T1000 (cell line): Measurements from ENCODE around the gene RPH3AL.

Experiments used
- DNase-seq: peaks from one replicate; lab custom pipeline; 2025; ENCODE audit warnings: mixed read lengths; lab: John Stamatoyannopoulos, UW

RPH3AL gene

GRCh38 chr17:336110-337021, 16.2 kb downstream of the RPH3AL start:
- DNase-seq = no peak

GRCh38 chr17:335691-336090, 16.9 kb downstream of the RPH3AL start:
- DNase-seq = no peak

GRCh38 chr17:334974-335481, 17.6 kb downstream of the RPH3AL start:
- no peak for DNase-seq

- no peak for DNase-seq
Observed at GRCh38 chr17:333626-334396, 18.8 kb downstream of the RPH3AL start.

GRCh38 chr17:332558-333322, 19.9 kb downstream of the RPH3AL start:
- DNase-seq = no peak

GRCh38 chr17:332023-332422, 20.6 kb downstream of the RPH3AL start:
- no peak for DNase-seq

GRCh38 chr17:330993-331701, 21.5 kb downstream of the RPH3AL start:
- DNase-seq = no peak

GRCh38 chr17:329784-330420, 22.7 kb downstream of the RPH3AL start:
- no peak for DNase-seq

GRCh38 chr17:327971-328370, 24.6 kb downstream of the RPH3AL start:
- DNase-seq = no peak

GRCh38 chr17:327296-327695, 25.3 kb downstream of the RPH3AL start:
- no peak for DNase-seq

GRCh38 chr17:326010-326621, 26.5 kb downstream of the RPH3AL start:
- DNase-seq = no peak

GRCh38 chr17:325270-326009, 27.2 kb downstream of the RPH3AL start:
- no peak for DNase-seq

- no peak for DNase-seq
Observed at GRCh38 chr17:323721-324571, 28.7 kb downstream of the RPH3AL start.

GRCh38 chr17:323181-323580, 29.4 kb downstream of the RPH3AL start:
- no peak for DNase-seq

- DNase-seq = no peak
Observed at GRCh38 chr17:322006-322780, 30.4 kb downstream of the RPH3AL start.

GRCh38 chr17:321386-321941, 31.1 kb downstream of the RPH3AL start:
- DNase-seq = no peak

GRCh38 chr17:320809-321385, 31.7 kb downstream of the RPH3AL start:
- no peak for DNase-seq
